Common myeloid progenitor, CD34-positive (primary cell): ENCODE data around the gene SNTB2.
"Not testable (repeated sequence)": the region's sequence is repeated elsewhere in the genome, so short reads cannot be mapped to it uniquely, and the experiment has no call there.

Source experiments
- CTCF ChIA-PET: fragments of 350-600 bp; sonication (Branson Sonifier 250); formaldehyde crosslinking; loops from one replicate; lab custom pipeline; 2021; ENCODE audit warnings: antibody characterized with exemption; lab: Charles Lee
- POLR2A ChIA-PET: fragments of 350-600 bp; sonication (Branson Sonifier 250); formaldehyde crosslinking; loops from one replicate; lab custom pipeline; 2021; ENCODE audit warnings: antibody characterized with exemption; lab: Charles Lee
- DNase-seq, 3 donors: peaks; one replicate each; pipeline versions ENCODE4 v3.0.0 to v3.0.0-alpha.2; 2013
- H3K27ac ChIP-seq, 2 experiments: 1 replicate in 1 of 2; 2 replicates in 1 of 2; pipeline ENCODE4 v1.7.0; 2013; ENCODE audit warnings: inconsistent platforms in 2 of 2, low read length in 2 of 2, mild to moderate bottlenecking in 2 of 2, low read depth in 1 of 2, moderate library complexity in 1 of 2; ENCODE audit not compliant: severe bottlenecking in 2 of 2, insufficient read depth in 1 of 2, poor library complexity in 1 of 2
- H3K27me3 ChIP-seq, 5 experiments: replicated peaks in 2 of 5; 1 replicate in 3 of 5; 2 replicates in 2 of 5; pipeline versions ENCODE4 v1.6.1 to v1.7.0; 2013; ENCODE audit warnings: low read length in 4 of 5, mild to moderate bottlenecking in 2 of 5, moderate library complexity in 2 of 5, inconsistent platforms in 1 of 5; ENCODE audit not compliant: insufficient read depth in 5 of 5, control insufficient read depth in 4 of 5
- H3K36me3 ChIP-seq, 4 experiments: 1 replicate in 2 of 4; 2 replicates in 2 of 4; pipeline versions ENCODE4 v1.6.1 to v1.7.0; 2013; ENCODE audit warnings: low read length in 3 of 4, control low read depth in 1 of 4, mild to moderate bottlenecking in 1 of 4; ENCODE audit not compliant: control insufficient read depth in 4 of 4, insufficient read depth in 4 of 4
- H3K4me1 ChIP-seq, 4 experiments: 1 replicate in 3 of 4; 2 replicates in 1 of 4; pipeline versions ENCODE4 v1.6.1 to v1.7.1; 2013; ENCODE audit warnings: low read length in 3 of 4, mild to moderate bottlenecking in 3 of 4, control low read depth in 1 of 4, inconsistent platforms in 1 of 4, moderate library complexity in 1 of 4; ENCODE audit not compliant: control insufficient read depth in 4 of 4, insufficient read depth in 4 of 4; ENCODE audit errors: control extremely low read depth in 1 of 4
- H3K4me3 ChIP-seq, 7 experiments: 1 replicate in 4 of 7; 2 replicates in 3 of 7; pipeline versions ENCODE4 v1.5.1 to v1.7.0; 2013; ENCODE audit warnings: mild to moderate bottlenecking in 7 of 7, low read length in 6 of 7, moderate library complexity in 6 of 7, inconsistent platforms in 2 of 7, low read depth in 2 of 7, control low read depth in 1 of 7; ENCODE audit not compliant: insufficient read depth in 4 of 7, control insufficient read depth in 1 of 7; ENCODE audit errors: extremely low read depth in 1 of 7
- H3K9me3 ChIP-seq, 5 experiments: 1 replicate in 4 of 5; 2 replicates in 1 of 5; pipeline versions ENCODE4 v1.6.1 to v1.7.1; 2013; ENCODE audit warnings: low read length in 4 of 5, mild to moderate bottlenecking in 2 of 5, inconsistent platforms in 1 of 5, low read depth in 1 of 5, moderate library complexity in 1 of 5; ENCODE audit not compliant: control insufficient read depth in 4 of 5, insufficient read depth in 2 of 5; ENCODE audit errors: control extremely low read depth in 1 of 5
- WGBS: methylation state at CpG from one replicate; pipeline ENCODE4 v1.1.5; 2013; ENCODE audit not compliant: insufficient coverage; 5-methylcytosine and 5-hydroxymethylcytosine counted together

Gene SNTB2

DNA sequence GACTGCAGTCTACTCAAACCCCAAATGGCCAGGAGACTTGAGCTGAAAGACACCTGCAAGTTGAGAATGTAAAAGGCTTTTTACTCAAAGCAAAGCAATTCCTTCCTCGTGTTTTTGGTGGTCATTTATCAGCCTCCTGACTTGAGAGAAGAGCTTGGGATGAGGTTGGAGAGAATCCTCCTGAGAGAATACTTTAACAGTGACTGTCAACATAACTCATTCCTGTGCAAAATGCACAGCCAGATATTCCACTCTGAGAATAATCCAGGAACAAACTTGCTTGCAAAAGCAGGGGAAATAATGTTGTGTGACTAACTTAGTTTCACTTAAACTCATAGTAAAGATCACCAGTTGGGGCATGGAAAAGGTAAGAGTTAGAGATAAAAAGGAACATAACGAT, 53.4 kb downstream of the SNTB2 start:
- no peak for DNase-seq
- Histone ChIP-seq H3K4me3 (no peak overlapping the region), H3K27me3 (no peaks in the 10 kb centered on the region), H3K9me3 (no peaks in the 10 kb centered on the region), H3K27ac (no peak overlapping the region), H3K36me3 (no peaks in the 10 kb centered on the region), H3K4me1 (no peaks in the 10 kb centered on the region)
- CTCF ChIA-PET = interaction anchor here (1.6 kb wide), 1 partner anchor 45 kb away, joined by 4 read pairs; no protein-coding TSS in a partner anchor
- POLR2A ChIA-PET = no interaction called here
- WGBS = 100% methylated on average over 1 of the region's 2 CpGs

GRCh38 chr16:69241926-69242325, 55.0 kb downstream of the SNTB2 start:
- DNase-seq = no peak
- no peak overlapping the region for H3K4me3 ChIP-seq
- ChIA-PET POLR2A (no interaction called here), CTCF (no interaction called here)
- no peak overlapping the region for H3K27ac ChIP-seq
- H3K9me3 ChIP-seq = no peaks in the 10 kb centered on the region
- no peaks in the 10 kb centered on the region for H3K4me1 ChIP-seq
- WGBS = 98% methylated on average over 4 of the region's 4 CpGs
- no peaks in the 10 kb centered on the region for H3K27me3 ChIP-seq
- H3K36me3 ChIP-seq = no peaks in the 10 kb centered on the region

DNA sequence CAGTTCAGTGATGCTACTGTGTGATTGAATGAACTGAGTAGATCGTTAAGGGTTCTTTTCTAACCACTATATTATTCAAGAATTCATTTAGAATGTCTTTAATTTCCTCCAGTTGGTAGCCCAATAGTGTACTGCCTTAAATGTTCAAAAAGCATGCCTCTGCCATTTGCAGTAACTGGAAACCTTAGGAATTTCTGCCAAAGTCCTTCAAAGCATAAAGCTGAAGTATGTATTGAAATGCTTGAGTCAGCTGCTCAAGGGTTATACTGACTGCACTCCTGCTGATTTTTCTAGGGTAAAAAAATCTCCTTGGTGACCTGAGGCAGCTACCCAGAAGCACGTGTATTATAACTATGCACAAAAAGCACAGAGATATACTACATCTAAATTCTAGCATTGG, 56.5 kb downstream of the SNTB2 start:
- POLR2A ChIA-PET = no interaction called here
- no peak for DNase-seq

DNA sequence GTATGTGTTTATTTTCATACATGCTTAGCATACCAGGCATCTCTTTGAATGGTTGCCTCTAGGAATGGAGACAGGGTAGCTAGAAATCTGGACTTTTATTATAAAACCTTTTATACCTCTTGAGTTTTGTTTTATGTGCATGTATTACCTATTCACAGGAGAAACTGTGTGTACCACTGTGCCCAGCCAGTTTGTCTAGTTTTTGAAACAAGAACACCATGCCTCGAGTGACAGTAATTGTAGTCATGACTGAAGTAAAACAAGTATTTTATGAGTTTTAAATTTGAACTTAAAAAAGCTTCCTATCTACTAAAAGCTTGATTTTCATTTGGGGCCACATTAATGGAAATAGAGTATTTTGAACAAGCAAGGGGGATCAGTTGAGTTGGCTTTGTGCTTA, 57.4 kb downstream of the SNTB2 start:
- Histone ChIP-seq H3K4me1 (no peaks in the 10 kb centered on the region), H3K27me3 (no peaks in the 10 kb centered on the region), H3K27ac (no peak overlapping the region), H3K9me3 (no peaks in the 10 kb centered on the region), H3K36me3 (no peaks in the 10 kb centered on the region), H3K4me3 (no peak overlapping the region)
- no peak for DNase-seq
- no CpG with 5 or more reads among the region's 1 CpG for WGBS
- ChIA-PET CTCF (interaction anchor here (1.7 kb wide), 1 partner anchor 10 kb away, joined by 3 read pairs; no protein-coding TSS in a partner anchor), POLR2A (no interaction called here)

More for the DNA sequence above, 56.5 kb downstream of the SNTB2 start:
- Histone ChIP-seq H3K27ac (no peak overlapping the region), H3K27me3 (no peaks in the 10 kb centered on the region), H3K4me3 (no peak overlapping the region), H3K9me3 (no peaks in the 10 kb centered on the region), H3K36me3 (no peaks in the 10 kb centered on the region), H3K4me1 (no peaks in the 10 kb centered on the region)
- no CpG with 5 or more reads among the region's 2 CpGs for WGBS
- CTCF ChIA-PET = interaction anchor here (1.7 kb wide), 1 partner anchor 9 kb away, joined by 3 read pairs; no protein-coding TSS in a partner anchor

- POLR2A ChIA-PET = no interaction called here
- H3K4me1 ChIP-seq = no peaks in the 10 kb centered on the region
- H3K9me3 ChIP-seq = no peaks in the 10 kb centered on the region
- H3K27ac ChIP-seq = no peak overlapping the region
- H3K27me3 ChIP-seq = no peaks in the 10 kb centered on the region
- CTCF ChIA-PET = no interaction called here
- no peaks in the 10 kb centered on the region for H3K36me3 ChIP-seq
- H3K4me3 ChIP-seq = no peak overlapping the region
- no peak for DNase-seq
- no CpG with 5 or more reads among the region's 3 CpGs for WGBS
Observed at GRCh38 chr16:69250081-69250480, 63.1 kb downstream of the SNTB2 start.

GRCh38 chr16:69253870-69254341, 66.9 kb downstream of the SNTB2 start:
- ChIA-PET POLR2A (no interaction called here), CTCF (no interaction called here)
- Histone ChIP-seq H3K27me3 (no peaks in the 10 kb centered on the region), H3K4me1 (no peaks in the 10 kb centered on the region), H3K4me3 (no peak overlapping the region), H3K36me3 (no peaks in the 10 kb centered on the region), H3K9me3 (no peaks in the 10 kb centered on the region), H3K27ac (no peak overlapping the region)
- WGBS = 100% methylated on average over 3 of the region's 5 CpGs
- no peak for DNase-seq

DNA sequence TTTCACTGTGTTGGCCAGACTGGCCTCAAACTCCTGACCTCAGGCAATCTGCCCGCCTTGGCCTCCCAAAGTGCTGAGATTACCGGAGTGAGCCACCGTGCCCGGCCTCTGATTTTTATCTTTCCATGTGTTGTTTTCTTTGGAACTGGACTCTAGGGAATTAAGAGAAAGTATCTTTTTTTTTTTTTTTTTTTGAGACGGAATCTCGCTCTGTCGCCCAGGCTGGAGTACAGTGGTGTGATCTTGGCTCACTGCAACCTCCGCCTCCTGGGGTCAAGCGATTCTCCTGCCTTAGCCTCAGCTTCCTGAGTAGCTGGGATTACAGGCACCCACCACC, 72.4 kb downstream of the SNTB2 start:
- POLR2A ChIA-PET = interaction anchor here (0.6 kb wide), 1 partner anchor 11 kb away, joined by 6 read pairs; no protein-coding TSS in a partner anchor
- not testable (repeated sequence) for DNase-seq, H3K27me3 ChIP-seq, H3K27ac ChIP-seq, H3K4me3 ChIP-seq, H3K9me3 ChIP-seq, H3K36me3 ChIP-seq, H3K4me1 ChIP-seq
- CTCF ChIA-PET = interaction anchor here (1.5 to 2.6 kb wide), 2 partner anchors 12 to 109 kb away, joined by 3 to 11 read pairs; no protein-coding TSS in a partner anchor
- 96% methylated on average over 7 of the region's 9 CpGs for WGBS
